HG03095 (cell line): ENCODE measurements around the gene CSF2RB.
"Not testable (repeated sequence)": the region's sequence is repeated elsewhere in the genome, so short reads cannot be mapped to it uniquely, and the experiment has no call there.

Source experiments
- ATAC-seq: cut with Tn5 transposase; IDR thresholded peaks from one replicate; pipeline ENCODE4 v1.9.1; 2021; ENCODE audit warnings: moderate library complexity; ENCODE audit not compliant: unreplicated experiment

The CSF2RB gene

GRCh38 chr22:36961626-36962025 lies 48.2 kb downstream of the CSF2RB start:
- no peak for ATAC-seq

DNA sequence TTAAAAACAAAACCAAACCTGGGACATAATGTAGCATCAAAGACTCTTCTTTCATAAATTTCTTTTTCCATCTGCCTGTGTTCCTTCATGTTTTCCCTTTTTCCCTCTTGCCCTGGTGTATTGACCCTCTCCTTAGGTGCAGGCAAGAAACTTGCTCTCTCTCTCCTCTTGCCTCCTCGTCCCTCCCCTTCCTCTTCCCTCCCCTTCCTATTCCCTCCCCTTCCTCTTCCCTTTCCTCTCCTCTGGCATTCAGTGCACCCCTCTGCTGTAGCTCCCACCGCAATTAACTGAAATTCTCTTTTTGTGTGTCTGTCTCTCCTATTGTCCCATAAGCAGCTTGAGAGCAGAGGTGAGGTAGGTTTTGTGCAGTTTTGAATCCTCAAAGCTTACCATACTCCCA lies 49.9 kb downstream of the CSF2RB start:
- no peak for ATAC-seq

DNA sequence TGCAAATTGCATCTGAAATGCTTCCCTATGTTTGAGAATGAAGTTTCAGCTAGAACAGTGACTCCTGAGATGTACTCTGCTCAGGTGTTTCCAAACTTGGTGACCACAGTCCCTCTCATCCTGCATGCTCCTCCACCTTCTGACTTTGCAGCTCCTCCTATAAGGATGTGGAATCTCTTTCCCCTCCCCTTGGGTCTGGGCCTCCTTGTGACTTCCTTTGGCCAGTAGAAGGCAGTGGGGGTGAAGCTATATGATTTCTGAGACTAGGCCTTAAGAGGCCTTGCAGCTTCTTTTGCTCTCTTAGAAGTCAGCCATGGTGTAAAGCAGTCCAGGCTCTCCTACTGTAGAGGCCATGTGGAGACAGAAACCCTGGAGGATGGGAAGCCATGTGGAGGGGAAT lies 50.7 kb downstream of the CSF2RB start:
- no peak for ATAC-seq

DNA sequence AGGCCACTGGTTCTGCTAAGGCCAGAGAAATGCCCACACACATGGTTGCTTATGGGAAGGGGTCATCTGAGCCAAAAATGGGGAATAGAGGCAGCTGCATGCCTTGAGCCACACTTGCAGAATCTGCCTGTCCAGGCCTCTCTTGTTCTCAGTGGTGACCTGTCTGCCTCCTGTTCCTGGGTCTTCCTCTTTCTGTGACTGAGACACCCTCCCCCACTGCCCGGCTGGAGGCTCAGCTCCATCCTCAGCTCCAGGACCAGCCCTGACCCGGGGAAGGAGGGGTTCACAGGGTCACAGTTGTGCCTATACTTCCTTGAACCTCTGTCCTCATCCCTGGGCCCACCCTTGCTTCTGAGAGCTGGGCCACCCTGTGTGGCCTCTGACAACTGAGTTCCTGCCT lies 52.3 kb downstream of the CSF2RB start:
- no peak for ATAC-seq

DNA sequence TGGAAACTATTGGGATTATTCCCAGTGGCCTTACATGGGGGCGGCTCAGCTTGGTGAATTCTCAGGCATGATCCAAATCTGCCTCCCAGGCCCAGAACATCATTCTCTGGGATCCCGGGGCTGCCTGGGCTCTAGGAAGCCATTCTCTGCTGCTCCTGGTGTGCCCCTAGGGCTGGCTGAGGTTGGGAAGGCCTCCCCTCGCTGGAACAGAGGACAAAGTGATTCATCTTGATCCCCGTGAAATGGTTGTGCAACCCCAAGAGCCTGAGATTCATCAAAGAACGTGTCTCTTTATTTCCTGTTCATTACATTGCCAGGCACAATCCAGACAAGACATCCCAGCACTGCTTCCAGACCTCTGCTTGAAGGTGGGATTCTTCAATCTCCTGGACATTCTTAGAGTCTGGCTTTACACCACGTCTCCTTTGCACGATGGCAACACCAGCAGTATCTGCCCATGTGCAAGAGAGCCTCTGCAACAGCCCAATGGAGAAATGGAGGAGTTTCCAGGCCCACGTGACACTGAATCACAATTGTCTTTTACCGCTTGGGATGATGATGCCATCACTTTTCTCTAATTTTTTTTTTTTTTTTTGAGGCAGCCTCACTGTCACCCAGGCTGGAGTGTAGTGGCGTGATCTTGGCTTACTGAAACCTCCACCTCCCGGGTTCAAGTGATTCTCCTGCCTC lies 53.6 kb downstream of the CSF2RB start:
- no peak for ATAC-seq

DNA sequence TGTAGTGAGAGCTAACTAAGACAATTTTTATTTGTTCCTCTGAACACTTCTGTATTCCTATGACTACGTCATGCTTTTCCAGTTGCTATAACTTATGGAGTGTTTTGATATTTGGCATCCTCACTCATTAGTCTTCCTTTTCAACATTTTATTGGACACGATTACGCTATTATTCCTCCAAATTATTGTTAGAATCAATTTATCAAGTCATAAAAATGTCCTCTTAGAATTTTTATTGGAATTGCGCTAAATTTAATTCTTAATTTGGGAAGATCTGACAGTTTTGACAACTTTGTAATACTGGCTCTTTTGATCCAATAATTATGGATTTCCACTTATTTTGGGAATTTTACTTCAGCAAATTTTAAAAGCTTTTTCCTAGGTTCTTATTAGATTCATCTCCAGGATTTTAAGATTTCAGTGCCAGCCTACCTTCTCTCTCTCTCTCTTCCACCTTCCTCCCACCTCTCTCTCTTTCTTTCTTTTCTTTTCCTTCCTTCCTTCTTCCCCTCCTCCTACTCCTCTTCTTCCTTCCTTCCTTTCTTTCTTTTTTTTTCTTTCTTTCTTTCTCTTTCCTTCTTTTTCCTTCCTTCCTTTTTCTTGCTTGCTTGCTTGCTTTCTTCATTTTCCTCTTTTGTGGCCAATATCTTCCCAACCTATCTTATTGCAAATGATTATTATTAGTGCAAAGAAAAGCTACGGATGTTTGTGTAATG lies 55.0 kb downstream of the CSF2RB start:
- no peak for ATAC-seq

DNA sequence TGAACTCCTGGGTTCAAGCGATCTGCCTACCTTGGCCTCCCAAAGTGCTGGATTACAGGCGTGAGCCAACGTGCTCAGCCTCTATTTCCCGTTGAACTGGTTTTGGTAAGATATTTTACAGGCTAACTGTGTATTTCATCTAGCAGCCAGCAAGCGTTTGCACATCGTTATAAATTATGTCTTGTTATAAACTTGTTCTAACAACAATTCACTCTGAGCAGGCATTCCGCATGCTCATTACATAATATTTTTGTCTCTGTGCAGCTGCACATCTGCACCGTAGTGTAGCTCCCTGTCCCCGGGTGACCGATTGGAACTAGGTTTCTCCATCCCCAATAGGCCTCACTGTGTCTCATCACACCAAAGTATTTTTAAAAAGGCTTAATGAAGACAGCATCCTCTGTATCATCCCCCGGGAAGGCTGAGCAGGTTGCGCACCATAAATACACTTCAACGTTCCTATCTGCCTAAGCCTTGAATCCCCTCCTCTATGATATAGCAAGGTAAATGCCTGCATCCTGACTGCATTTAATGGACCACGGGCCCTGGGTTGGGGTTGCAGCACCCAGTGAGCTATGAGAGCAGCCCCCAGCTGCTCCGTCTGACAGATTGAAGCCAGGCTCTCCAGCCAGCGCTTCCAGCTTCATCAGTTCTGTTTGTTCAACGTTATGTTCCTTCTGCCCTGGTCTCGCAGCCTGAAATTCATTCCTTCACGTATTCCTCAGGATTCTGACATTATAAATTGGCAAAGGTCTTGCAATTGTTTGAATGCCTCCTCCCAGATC lies 58.1 kb downstream of the CSF2RB start:
- no peak for ATAC-seq

GRCh38 chr22:36976606-36977005 lies 63.2 kb downstream of the CSF2RB start:
- ATAC-seq, result no peak

DNA sequence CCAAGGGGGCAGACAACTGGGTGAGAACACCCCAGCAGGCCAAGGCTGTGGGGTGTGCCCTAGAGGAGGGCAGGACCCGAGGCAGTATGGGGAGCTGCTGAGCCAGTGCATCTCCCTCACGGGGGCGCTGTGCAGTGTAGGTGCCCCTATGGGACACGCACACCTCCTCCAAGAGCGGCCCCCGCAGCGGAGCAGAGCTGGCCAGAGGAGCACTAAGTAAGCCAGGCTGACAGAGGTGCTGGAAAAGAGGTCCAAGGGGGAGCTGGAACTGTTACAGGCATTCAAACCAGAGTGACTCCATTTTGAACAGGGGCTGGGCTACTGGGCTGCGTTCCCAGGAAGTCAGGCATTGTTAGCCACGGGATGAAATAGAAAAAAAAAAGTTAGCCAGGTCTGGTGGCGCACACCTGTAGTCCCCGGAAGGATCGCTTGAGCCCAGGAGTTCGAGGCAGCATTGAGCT lies 64.0 kb downstream of the CSF2RB start:
- no peak for ATAC-seq

DNA sequence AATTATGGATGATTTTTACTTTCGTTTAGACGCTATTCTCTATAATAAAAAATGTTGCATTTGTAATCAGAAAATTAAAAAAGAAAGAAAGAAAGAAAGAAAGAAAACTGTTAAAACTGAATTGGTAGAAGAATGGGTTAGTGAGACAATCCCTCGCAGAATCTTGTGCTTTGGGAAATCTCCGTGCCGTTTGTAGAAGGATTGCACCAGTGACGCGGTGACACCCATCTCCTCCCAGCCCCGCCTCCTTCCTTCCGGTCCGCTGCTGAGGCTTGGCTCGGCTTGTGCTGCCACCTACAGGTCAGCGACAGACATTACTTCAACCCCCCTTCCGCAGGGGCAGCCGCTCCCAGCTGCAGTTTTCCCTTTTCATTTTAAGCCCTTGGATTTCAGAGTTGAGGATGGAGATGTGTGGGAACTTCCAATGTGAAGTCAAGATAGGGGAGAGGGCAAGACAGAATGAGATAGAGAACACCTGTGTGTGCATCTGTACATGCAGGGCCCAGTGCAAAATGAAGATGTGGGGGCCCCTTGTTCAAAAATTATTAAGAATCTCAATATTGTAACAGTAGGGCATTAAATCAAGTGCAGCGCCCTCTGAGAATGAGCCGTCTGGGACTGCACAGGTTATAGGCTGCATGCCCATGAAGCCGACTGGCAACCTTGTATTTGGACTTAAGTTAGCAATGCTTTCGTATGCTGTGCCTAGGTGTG lies 64.7 kb downstream of the CSF2RB start:
- ATAC-seq, result no peak

DNA sequence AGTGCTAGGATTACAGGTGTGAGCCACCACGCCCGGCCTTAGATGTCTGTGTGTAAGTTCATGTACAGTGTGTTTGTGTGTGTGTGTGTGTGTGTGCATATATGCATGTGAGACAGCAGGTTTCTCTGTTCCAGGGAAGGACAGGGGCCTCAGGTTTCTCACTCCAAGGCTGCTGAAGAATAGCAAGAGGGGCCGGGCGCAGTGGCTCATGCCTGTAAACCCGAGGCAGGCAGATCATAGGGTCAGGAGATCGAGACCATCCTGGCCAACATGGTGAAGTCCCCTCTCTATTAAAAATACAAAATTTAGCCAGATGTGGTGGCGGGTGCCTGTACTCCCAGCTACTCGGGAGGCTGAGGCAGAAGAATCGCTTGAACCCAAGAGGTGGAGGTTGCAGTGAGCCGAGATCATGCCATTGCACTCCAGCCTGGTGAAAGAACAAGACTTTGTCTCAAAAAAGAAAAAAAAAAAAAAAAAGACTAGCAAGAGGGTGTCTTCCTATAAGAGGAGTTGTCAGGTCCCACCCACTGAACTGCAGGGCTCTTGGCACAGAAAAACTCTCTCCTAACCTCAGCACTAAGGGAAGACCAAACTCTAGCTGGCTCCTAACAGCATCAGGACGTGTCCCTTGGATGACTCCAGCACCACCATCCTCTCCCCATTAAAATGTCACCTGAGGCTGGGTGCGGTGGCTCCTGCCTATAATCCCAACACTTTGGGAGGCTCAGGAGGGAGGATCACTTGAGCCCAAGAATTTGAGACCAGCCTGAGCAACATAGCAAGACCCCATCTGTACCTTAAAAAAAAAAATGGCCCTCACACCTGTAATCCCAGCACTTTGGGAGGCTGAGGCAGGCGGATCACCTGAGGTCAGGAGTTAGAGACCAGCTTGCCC lies 65.8 kb downstream of the CSF2RB start:
- ATAC-seq, result no peak

DNA sequence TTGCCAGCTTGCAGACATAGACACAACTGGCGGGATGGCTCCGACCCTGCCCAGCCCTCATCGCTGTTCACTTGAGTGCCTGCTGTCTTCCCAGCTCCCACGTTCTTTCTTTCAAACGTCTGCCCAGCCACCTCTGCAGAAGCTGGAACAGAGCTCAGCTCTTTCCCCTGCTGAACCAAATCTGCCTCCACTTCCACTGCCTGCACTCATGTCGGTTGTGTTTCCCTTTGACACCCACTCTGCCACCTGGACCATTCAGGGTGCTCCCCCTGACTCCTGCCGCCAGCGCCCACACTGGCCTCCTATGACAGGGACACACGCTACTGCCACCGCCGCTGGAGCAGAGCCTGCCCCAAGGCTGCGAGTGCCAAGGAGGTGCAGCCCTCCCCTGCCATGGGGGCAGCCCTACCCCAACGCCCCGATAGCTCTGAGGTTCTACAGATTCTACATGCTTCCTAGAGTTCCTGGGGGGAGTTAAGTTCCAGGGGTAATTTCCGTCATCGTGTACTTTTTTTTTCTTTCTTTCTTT lies 67.9 kb downstream of the CSF2RB start:
- ATAC-seq, result no peak

- ATAC-seq, result no peak
These were observed 68.7 kb downstream of the CSF2RB start for GRCh38 chr22:36982136-36982535.

GRCh38 chr22:36985211-36985889 lies 71.9 kb downstream of the CSF2RB start:
- ATAC-seq, result no peak

DNA sequence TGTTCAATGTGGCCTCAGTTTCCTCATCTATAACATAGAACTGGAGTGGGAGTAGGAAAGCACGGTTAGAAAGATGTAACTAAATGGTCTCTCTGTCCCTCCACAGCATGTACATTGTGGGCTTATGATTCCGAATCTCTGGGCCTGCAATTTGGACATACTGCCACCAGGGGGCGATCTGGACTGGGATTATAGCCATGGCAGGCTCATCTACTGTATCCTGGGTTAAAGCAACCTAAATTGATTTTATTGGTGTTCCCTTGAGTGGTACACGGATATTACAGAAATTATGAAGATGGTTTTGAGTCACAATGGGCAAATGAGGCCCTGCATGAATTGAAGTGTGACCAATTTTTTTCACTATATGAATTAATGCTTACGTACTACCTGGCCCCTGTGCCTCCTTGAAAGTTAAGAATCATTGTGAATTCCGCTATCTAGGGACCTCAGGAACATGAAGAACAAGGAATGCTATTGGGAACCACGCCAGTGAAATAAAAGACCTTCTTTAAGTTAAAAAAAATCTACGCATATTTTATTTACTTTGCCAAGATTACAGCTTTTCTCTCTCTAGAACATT lies 72.9 kb downstream of the CSF2RB start:
- no peak for ATAC-seq

- ATAC-seq, result no peak
These were observed 74.8 kb downstream of the CSF2RB start for GRCh38 chr22:36988075-36988832.

GRCh38 chr22:36989012-36989411 lies 75.6 kb downstream of the CSF2RB start:
- not testable (repeated sequence) for ATAC-seq
